Measurements from ENCODE around the gene CDH12.

DNA sequence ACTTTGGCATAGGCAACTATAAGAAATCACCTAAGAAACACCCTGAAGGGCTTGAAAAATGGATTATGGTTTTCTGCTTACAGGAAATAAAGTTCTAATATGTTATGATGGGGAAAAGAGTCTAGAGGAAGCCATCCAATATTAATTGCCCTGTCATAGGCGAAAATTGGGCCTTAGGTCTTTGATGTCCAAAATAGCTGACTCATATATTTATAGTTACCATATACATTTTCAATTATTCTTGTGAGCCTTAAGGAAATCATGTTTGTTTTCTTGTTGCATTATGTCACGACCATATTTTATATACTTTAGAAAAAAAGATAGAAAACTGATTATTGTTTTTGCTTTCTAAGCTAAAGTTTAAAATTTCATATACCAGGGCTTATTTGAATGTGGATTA lies 509.1 kb downstream of the CDH12 start:
- TF ChIP-seq CTCF (IDR thresholded peaks at IDR 0.05) (no peak), POLR2AphosphoS5 (IDR thresholded peaks at IDR 0.05) (no peak)
